Measurements from ENCODE around the gene CASP8.

GRCh38 chr2:201228912-201229290 is 31.4 kb upstream of the CASP8 start:
- TF ChIP-seq POLR2A (IDR thresholded peaks at IDR 0.05; ENCODE audit: low read depth, low read length) = no peak
- TF ChIP-seq PAX5 (IDR thresholded peaks at IDR 0.05; ENCODE audit: insufficient read depth, low read length, severe bottlenecking) = no peak
- no peak for TF ChIP-seq SPI1 (IDR thresholded peaks at IDR 0.05; ENCODE audit: low read depth, low read length)
- TF ChIP-seq POLR2AphosphoS5 (IDR thresholded peaks at IDR 0.05; ENCODE audit: low read depth, low read length) = no peak
- TF ChIP-seq TAF1 (IDR thresholded peaks at IDR 0.05; ENCODE audit: low read depth, low read length) = no peak
- TF ChIP-seq POU2F2 (IDR thresholded peaks at IDR 0.05; ENCODE audit: low read depth, low read length) = no peak

Data from GM12891 (cell line).